ENCODE data around the gene HADHA.

HADHA gene

GRCh38 chr2:26243470-26244308 is 743 bp downstream of the HADHA start:
- DNase-seq: no peak

- no peak for DNase-seq
Observed at GRCh38 chr2:26241928-26242436, 2.5 kb downstream of the HADHA start.

DNA sequence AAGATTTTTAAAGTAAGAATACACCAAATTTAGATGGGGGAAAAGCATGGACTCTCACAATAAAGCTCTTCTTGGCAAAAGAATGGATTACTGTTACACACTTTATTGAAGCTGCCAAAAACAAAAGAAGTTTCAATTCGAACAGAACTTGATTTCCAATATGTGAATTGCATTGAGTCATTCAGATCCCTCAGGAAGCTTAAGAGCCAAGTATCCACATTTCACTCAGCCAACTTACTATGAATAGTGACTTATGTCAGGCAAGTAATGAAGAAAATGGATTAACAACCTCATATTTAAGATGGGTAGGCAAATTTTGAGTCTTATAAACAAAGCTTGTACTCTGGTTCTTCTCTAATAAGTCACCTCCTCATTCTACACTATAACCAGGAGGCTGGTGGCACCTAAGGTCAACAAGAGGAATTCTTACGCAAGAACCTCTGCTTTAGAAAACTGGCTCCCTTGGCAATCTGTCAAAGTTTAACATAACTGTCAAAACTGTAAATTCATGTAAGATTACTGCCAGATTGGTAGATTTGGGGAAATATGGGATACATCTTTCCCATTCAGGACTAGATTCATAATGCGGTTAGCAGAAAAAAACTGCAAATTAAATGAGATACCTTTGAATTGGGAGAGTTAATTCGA is 6.0 kb downstream of the HADHA start:
- DNase-seq: no peak

GRCh38 chr2:26237868-26238267 is 6.6 kb downstream of the HADHA start:
- no peak for DNase-seq

GRCh38 chr2:26235089-26235488 is 9.3 kb downstream of the HADHA start:
- no peak for DNase-seq

GRCh38 chr2:26230806-26231205 is 13.6 kb downstream of the HADHA start:
- no peak for DNase-seq

DNA sequence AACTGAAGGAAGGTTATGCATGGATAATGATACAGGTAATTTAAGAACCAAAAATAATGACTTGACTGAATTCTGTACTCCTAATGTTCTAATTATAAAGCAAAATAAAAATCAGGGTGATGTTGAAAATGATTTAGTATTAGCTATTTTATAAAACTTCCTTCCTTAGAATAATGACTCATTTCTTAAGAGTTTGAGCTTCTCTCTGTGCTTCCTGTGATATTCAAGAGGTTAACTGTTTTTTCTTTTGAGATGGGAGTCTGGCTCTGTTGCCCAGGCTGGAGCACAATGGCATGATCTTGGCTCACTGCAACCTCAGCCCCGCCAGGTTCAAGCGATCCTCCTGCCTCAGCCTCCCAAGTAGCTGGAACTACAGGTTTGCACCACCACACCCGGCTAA is 14.8 kb downstream of the HADHA start:
- DNase-seq: no peak

- DNase-seq: no peak
Observed at GRCh38 chr2:26224095-26224494, 20.3 kb downstream of the HADHA start.

DNA sequence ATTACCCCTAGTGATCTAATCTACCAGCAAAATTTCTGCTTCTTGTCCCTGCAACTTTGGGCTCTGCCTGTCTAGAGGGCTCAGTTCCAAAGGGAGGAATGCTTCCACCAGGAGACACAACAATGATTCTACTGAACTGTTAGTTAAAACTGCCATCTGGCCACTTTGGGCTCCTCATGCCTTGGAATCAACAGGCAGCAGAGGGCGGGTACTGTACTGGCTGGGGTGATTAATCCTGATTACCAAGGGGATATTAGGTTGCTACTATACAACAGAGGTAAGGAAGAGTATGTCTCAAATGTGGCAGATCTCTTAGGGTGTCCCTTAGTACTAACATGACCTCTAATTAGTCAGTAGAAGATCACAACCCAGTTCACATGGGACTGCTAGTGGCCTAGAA is 21.4 kb downstream of the HADHA start:
- no peak for DNase-seq

DNA sequence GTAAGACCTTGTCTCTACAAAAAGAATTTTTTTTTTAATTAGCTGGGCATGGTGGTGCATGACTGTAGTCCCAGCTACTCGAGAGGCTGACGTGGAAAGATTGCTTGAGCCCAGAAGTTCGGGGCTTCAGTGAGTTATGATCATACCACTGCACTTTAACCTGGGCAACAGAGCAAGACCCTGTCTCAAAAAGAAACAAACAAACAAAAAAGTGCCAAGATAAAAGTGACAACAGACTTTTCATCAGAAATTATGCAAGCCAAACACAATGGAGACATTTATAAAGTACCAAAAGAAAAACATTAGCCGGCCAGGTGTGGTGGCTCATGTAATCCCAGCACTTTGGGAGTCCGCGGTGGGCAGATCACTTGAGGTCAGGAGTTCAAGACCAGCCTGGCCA is 26.7 kb downstream of the HADHA start:
- no peak for DNase-seq

- DNase-seq: no peak
Observed at GRCh38 chr2:26216587-26216986, 27.8 kb downstream of the HADHA start.

DNA sequence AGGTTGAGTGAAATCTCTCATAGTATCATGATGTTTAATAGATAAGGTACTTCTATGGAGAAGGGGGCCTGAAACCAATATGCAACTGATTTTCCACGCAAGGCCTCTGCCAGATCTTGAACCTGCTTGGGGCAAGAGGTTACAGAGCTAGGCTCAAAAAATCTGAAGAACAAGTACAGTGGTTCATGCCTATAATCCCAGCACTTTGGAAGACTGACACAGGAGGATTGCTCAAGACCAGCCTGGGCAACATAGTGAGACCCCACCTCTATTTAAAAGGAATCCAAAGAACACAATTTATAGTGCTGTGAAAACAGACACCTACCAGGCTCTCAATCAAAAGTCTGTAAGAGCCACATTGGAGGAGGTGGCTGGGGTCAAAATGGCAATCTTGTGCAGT is 28.6 kb downstream of the HADHA start:
- no peak for DNase-seq

DNA sequence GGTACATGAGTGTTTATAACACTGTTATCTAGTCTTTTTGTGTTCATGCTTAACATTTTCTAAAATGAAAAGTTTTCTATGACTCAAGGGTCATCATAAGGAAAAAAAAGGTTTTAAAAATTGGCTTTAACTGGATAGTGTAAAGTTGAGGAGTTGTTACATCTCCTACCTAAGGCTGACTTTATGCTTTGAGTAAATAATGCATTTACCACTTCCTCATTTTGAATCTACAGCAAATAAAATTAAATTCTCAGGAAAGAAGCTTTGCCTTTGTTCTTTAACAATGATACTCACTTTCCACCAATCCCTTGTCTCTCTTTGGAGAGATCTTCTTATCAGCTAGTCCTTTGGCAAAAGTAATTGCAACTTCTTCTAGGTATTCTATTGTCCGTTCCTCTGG is 29.7 kb downstream of the HADHA start:
- DNase-seq: no peak

GRCh38 chr2:26212011-26212410 is 32.4 kb downstream of the HADHA start:
- no peak for DNase-seq

DNA sequence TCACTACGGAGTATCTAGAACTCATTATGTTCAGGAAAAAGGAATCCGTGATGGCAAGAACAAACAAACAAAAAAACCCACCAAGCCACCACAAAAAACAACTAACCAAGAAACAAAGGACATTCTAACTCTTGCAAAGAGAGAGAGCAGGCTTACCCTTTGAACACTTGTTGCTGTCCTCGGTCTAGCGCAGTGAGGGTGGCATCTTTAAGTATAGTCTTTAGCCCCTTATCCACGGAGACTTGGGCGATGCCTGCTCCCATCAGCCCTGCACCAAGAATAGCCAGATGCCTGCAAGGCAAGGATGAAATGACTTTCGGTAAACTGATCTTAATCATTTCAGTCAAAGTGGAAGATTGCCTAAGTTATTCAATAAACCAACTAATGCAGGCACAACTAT is 40.5 kb downstream of the HADHA start:
- no peak for DNase-seq

DNA sequence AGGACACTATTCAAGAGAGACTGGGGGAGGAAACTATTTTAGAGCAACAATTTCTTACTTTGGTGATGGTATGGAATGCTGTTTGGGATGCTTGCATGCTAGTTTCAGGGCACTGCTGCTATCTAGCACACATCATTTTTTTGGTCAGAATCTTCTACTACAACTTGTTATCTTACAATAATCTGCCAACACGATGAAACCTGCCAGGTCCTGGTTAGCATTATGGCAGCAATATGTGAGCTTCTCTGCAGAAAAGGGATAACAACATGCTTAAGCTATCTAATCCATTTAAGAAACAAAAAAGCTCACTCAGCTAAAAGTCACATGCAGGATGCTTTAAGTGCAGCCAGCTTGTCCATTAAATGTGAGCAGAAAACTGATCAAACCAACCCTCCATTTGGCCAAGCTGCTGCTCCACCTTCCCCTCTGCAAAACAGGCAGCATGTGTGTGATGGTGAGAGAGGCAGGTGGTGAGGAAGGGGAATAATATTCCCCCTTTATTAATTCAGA is 41.4 kb downstream of the HADHA start:
- DNase-seq: no peak

GRCh38 chr2:26197516-26197915 is 46.9 kb downstream of the HADHA start:
- no peak for DNase-seq

GRCh38 chr2:26196683-26197418 is 47.6 kb downstream of the HADHA start:
- DNase-seq: no peak

DNA sequence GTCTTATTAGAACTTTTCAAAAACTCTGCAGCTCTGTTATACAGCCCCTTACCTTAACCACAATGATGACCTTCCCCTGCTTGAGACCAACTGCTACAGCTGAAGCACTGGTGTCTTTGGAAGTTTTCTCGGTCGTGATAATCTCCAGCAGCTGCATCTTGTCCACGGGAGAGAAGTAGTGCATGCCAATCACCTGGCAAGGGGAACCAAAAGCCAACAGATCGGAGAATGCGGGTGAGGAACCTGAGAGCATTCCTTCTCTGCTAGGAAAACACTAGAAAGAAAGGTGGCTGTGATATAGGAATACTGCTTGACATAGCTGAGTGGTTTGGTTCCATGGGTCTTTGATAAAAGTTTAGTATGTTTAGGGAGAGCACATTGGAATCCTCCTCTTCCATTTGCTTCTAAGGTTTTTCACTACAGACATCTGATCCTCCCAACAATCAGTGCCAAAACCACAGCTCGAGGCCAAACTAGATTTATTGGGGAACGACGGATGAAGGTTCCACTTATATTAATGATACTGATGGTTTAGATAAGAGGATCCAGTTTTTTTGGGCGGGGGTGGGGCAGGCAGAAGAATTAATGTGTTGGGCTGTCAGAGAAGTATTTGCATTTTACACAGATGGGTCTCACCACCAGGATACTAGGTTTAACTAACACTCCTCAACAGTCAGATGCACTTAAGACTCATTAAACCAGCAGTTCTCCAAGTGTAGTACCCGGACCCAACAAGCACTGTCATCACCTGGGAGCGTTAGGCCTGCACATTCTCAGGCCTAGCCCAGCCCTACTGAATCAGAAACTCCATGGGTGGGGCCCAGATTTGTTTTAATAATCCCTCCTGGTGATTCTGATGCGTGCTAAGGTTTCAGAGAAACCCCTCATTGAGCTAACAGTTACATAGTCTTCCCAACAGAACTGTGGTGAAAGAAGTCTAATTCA is 49.1 kb downstream of the HADHA start:
- DNase-seq: no peak

DNA sequence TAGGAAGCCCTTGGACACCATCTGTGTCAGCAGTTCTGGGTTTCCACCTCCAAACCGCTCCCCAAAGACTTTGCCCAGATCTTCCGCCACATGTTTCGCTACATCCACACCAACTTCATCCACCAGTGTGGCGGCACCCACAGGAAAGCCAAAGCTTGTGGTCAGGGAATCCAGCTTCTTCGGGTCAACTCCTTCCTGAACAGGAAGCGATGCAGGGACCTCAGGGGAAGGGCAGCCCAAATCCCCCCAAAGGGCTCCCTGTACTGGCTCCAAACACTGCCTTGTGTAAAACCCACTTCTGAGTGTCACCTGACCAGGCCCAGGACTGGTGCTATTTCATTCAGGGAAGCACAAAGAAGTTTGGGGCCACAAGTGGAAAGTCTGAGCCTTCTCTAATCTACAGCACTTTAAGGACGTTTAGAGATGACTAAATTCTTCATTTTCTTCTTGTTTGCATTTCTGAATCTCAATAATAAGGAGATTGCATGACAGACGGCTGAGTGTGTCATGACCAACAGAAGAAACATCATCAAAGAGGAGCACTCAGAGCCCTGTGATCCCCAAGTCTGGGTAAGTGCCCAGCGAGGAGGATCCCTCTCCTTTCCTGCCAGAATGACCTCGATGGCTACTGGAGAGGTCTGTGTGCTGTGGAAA is 50.7 kb downstream of the HADHA start:
- no peak for DNase-seq

DNA sequence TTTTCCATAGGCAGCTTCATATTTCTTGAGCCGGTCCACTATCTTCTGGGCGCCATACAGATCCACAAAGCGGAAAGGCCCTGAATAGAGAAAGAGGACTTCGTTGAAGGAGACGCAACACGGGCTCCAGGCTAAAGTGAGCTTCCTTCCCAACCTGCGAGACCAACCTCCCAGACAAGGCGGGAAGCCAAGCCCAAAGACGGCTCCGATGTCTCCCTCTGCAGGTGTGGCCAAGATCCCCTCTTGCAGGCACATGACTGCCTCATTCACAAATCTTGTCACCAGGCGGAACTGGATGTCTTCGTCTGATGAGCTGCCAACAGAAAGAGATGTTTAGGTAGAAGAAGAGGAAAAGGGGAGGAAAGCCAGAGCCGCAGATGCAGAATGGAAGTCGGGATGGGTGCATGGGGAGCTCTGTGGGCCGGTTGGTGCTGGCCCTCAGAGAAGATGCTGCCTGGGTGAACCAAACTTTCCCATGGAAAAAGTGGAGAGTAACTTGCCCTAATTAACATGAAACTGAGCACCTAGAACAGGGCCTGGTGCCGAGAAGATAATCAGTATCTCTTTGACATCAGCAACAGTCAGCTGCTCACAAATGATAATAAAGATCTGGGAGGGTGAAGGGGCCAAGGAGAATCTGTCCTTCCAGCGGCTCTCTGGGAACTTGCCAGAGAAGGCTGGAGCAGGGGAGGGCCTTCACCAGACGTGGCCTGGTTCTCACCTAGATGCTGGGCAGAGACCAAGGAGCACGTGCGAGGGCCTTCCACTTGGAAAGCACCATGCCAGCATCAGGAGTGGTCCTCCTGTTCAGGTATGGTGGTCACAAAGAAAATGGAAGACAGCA is 52.9 kb downstream of the HADHA start:
- DNase-seq: no peak
